GM12872 (cell line): ENCODE measurements around the gene RRBP1.

ENCODE experiments used
- TF ChIP-seq, protein P1 (sequence below): IDR thresholded peaks from 3 replicates; pipeline ENCODE4 v1.5.1; 2011; ENCODE audit warnings: low read depth, mild to moderate bottlenecking, low read length, moderate library complexity; ENCODE audit not compliant: insufficient read depth

RRBP1 gene

GRCh38 chr20:17584689-17585088 is 97.4 kb downstream of the RRBP1 start:
- TF ChIP-seq, protein P1, sequence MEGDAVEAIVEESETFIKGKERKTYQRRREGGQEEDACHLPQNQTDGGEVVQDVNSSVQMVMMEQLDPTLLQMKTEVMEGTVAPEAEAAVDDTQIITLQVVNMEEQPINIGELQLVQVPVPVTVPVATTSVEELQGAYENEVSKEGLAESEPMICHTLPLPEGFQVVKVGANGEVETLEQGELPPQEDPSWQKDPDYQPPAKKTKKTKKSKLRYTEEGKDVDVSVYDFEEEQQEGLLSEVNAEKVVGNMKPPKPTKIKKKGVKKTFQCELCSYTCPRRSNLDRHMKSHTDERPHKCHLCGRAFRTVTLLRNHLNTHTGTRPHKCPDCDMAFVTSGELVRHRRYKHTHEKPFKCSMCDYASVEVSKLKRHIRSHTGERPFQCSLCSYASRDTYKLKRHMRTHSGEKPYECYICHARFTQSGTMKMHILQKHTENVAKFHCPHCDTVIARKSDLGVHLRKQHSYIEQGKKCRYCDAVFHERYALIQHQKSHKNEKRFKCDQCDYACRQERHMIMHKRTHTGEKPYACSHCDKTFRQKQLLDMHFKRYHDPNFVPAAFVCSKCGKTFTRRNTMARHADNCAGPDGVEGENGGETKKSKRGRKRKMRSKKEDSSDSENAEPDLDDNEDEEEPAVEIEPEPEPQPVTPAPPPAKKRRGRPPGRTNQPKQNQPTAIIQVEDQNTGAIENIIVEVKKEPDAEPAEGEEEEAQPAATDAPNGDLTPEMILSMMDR: no peak

DNA sequence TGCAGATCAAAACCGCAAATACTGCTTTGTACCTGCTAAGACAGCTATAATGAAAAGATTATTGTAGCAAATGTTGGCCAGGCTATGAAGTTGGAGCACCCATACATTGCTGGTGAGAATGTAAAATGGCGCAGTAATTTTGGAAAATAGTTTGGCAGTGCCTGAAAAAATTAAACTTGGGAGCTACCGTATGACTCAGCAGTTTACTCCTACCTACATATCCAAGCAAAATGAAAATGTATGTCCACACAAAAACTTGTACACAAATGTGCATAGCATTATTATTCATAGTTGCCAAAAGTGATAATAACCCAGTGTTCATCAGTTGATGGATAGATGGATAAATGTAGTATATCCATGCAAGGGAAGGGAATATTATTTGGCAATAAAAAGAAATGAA is 98.9 kb downstream of the RRBP1 start:
- TF ChIP-seq, protein P1: no peak

DNA sequence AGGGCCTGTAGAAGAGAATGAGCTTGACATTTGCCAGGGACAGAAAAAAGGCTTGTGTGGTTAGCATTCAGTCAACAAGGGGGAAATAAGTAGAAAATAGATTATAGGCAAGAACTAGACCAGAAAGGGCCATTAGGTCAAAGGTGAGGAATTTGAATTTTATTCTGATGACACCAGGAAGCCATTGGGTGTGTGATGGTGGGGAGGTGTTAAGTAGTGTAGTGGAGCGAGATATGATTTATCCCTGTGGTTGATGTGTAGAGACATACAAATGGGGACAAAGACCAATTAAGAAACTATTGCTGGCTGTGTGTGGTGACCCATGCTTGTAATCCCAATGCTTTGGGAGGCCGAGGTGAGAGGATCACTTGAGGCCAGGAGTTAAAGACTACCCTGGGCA is 101.1 kb downstream of the RRBP1 start:
- TF ChIP-seq, protein P1: no peak

DNA sequence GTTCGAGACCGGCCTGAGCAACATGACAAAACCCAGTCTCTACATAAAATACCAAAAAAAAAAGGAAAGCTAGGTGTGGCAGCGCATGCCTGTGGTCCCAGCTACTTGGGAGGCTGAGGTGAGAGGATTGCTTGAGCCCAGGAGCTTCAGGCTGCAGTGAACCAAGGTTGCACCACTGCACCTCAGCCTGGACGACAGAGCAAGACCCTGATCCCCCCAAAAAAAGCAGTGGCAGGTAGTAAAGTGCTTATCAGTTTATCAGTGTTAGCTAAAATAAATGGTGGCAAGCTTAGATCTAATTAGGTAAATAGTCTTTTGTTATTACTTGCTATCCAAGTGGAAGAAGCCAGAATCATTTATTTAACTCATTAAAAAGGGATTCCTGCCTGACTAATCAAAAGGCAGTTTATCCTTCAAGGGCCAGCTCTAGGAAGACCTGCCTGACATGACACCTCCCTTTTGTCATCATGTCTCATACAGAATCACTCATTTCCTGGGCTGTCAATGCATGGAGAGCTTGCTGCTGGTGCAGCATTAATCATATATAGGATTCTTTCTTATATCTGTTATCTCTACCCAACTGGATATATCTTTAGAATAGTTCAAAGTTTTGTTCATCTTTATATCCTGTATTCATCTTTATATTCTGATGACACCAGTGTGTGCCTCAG is 102.5 kb downstream of the RRBP1 start:
- TF ChIP-seq, protein P1: no peak

DNA sequence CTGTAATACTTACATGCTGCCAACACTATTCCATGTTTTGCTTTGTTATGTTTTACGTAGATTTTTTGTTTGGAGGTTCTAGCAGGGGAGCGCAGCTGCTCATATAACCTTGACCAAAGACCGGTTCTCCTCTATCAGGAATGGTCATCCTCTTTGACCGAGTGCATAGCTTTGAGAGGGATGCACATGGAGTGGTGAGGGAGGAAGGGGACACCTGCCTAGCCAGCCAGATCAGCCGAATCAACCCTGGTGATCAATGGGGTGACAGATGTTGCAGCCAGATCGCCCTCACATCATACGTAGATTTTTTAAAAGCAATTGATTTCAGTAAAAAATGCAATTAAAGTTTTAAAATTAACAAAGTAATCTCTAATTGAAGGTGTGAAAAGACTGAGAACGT is 105.8 kb downstream of the RRBP1 start:
- TF ChIP-seq, protein P1: no peak

- TF ChIP-seq, protein P1: no peak
These were observed 108.6 kb downstream of the RRBP1 start for GRCh38 chr20:17573463-17573862.

GRCh38 chr20:17572034-17572638 is 109.9 kb downstream of the RRBP1 start:
- TF ChIP-seq, protein P1: no peak
